Neural cell (in vitro differentiated cells): ENCODE measurements around the gene CCDC181.

Experiments used
- EP300 ChIP-seq: fragments of 450-650 bp; conservative IDR thresholded peaks from 2 replicates; pipeline ENCODE4 v1.6.1; 2014; ENCODE audit warnings: antibody characterized with exemption, mild to moderate bottlenecking, moderate library complexity; ENCODE audit not compliant: poor library complexity, severe bottlenecking
- EZH2 ChIP-seq: fragments of 200-600, 300-800 bp; shearing (Covaris generic), sonication (generic); IDR thresholded peaks from 2 replicates; pipeline ENCODE4 v1.6.1; 2014; ENCODE audit warnings: antibody characterized with exemption, low read length, borderline replicate concordance, mild to moderate bottlenecking; ENCODE audit not compliant: insufficient read depth, poor library complexity, severe bottlenecking
- POLR2AphosphoS5 ChIP-seq: IDR thresholded peaks from 2 replicates; pipeline ENCODE4 v1.6.1; 2012
- RAD21 ChIP-seq: fragments of 450-650 bp; conservative IDR thresholded peaks from 2 replicates; pipeline ENCODE4 v1.6.1; 2014; ENCODE audit warnings: antibody characterized with exemption, mild to moderate bottlenecking, moderate library complexity
- TF ChIP-seq, protein P1 (sequence below): IDR thresholded peaks from 2 replicates; pipeline ENCODE4 v1.6.1; 2012; ENCODE audit warnings: borderline replicate concordance
- TF ChIP-seq, protein P2 (sequence below): fragments of 450-650 bp; IDR thresholded peaks from 2 replicates; pipeline ENCODE4 v1.5.1; 2014; ENCODE audit warnings: antibody characterized with exemption, mild to moderate bottlenecking, moderate library complexity; ENCODE audit not compliant: poor library complexity, severe bottlenecking

DNA sequence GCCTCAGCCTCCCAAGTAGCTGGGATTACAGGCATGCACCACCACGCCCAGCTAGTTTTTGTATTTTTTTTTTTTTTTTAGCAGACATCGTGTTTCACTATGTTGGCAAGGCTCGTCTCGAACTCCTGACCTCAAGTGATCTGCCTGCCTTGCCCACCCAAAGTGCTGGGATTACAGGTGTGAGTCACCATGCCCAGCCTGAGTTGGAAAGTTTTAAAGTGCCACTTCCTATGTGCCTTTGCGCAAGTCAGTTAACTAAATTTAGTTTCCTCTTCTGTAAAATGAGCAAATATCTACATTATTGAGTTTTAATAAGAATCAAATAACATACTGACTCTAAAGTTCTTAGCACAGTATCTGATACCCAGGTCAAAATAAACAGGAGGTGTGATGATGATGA lies 46.1 kb upstream of the CCDC181 start:
- TF ChIP-seq RAD21 (no peak), EZH2 (no peak), POLR2AphosphoS5 (no peak), EP300 (no peak)
- TF ChIP-seq, protein P1, sequence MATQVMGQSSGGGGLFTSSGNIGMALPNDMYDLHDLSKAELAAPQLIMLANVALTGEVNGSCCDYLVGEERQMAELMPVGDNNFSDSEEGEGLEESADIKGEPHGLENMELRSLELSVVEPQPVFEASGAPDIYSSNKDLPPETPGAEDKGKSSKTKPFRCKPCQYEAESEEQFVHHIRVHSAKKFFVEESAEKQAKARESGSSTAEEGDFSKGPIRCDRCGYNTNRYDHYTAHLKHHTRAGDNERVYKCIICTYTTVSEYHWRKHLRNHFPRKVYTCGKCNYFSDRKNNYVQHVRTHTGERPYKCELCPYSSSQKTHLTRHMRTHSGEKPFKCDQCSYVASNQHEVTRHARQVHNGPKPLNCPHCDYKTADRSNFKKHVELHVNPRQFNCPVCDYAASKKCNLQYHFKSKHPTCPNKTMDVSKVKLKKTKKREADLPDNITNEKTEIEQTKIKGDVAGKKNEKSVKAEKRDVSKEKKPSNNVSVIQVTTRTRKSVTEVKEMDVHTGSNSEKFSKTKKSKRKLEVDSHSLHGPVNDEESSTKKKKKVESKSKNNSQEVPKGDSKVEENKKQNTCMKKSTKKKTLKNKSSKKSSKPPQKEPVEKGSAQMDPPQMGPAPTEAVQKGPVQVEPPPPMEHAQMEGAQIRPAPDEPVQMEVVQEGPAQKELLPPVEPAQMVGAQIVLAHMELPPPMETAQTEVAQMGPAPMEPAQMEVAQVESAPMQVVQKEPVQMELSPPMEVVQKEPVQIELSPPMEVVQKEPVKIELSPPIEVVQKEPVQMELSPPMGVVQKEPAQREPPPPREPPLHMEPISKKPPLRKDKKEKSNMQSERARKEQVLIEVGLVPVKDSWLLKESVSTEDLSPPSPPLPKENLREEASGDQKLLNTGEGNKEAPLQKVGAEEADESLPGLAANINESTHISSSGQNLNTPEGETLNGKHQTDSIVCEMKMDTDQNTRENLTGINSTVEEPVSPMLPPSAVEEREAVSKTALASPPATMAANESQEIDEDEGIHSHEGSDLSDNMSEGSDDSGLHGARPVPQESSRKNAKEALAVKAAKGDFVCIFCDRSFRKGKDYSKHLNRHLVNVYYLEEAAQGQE, result no peak
- TF ChIP-seq, protein P2, sequence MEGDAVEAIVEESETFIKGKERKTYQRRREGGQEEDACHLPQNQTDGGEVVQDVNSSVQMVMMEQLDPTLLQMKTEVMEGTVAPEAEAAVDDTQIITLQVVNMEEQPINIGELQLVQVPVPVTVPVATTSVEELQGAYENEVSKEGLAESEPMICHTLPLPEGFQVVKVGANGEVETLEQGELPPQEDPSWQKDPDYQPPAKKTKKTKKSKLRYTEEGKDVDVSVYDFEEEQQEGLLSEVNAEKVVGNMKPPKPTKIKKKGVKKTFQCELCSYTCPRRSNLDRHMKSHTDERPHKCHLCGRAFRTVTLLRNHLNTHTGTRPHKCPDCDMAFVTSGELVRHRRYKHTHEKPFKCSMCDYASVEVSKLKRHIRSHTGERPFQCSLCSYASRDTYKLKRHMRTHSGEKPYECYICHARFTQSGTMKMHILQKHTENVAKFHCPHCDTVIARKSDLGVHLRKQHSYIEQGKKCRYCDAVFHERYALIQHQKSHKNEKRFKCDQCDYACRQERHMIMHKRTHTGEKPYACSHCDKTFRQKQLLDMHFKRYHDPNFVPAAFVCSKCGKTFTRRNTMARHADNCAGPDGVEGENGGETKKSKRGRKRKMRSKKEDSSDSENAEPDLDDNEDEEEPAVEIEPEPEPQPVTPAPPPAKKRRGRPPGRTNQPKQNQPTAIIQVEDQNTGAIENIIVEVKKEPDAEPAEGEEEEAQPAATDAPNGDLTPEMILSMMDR, result no peak
